ENCODE measurements around the gene CDCA5. TPM values are rescaled to one million over a fixed set of nuclear protein-coding genes. Genes with fewer than 3 reads are reported as not detected.

Gene CDCA5
- polyA plus RNA-seq, 3 donors, result 0.20 to 0.28 TPM; not detected in 1

- Histone ChIP-seq H3K36me3 (replicated peaks in 1 of 2; ENCODE audit: control insufficient read depth in 1 of 2, insufficient read depth in 2 of 2, low read length in 2 of 2) (no peaks in the 10 kb centered on the region), H3K9me3 (replicated peaks in 1 of 2; ENCODE audit: control insufficient read depth in 1 of 2, insufficient read depth in 1 of 2, low read length in 2 of 2) (no peaks in the 10 kb centered on the region), H3K27ac (ENCODE audit: low read depth in 1 of 2, low read length in 2 of 2) (no peak overlapping the region), H3K4me2 (replicated peaks; ENCODE audit: extremely low read depth, low read length, poor library complexity, severe bottlenecking) (no peak overlapping the region), H3K4me1 (ENCODE audit: control insufficient read depth in 1 of 2, insufficient read depth in 2 of 2, low read length in 2 of 2) (peaks cover 5 to 8% of the 10 kb centered on the region in 2 donors), H3K9ac (ENCODE audit: insufficient read depth, low read length, poor library complexity, severe bottlenecking) (no peak overlapping the region), H4K20me1 (ENCODE audit: insufficient read depth, low read length) (no peaks in the 10 kb centered on the region), H3K79me2 (ENCODE audit: insufficient read depth, low read length) (no peaks in the 10 kb centered on the region), H3K27me3 (ENCODE audit: control insufficient read depth in 2 of 2, insufficient read depth in 2 of 2, low read length in 2 of 2) (no peaks in the 10 kb centered on the region), H3K4me3 (replicated peaks in 1 of 3; ENCODE audit: low read depth in 2 of 3, low read length in 3 of 3) (no peak overlapping the region), H2AFZ (ENCODE audit: insufficient read depth, low read depth, low read length, poor library complexity, severe bottlenecking) (no peak overlapping the region)
- TF ChIP-seq, protein P1, sequence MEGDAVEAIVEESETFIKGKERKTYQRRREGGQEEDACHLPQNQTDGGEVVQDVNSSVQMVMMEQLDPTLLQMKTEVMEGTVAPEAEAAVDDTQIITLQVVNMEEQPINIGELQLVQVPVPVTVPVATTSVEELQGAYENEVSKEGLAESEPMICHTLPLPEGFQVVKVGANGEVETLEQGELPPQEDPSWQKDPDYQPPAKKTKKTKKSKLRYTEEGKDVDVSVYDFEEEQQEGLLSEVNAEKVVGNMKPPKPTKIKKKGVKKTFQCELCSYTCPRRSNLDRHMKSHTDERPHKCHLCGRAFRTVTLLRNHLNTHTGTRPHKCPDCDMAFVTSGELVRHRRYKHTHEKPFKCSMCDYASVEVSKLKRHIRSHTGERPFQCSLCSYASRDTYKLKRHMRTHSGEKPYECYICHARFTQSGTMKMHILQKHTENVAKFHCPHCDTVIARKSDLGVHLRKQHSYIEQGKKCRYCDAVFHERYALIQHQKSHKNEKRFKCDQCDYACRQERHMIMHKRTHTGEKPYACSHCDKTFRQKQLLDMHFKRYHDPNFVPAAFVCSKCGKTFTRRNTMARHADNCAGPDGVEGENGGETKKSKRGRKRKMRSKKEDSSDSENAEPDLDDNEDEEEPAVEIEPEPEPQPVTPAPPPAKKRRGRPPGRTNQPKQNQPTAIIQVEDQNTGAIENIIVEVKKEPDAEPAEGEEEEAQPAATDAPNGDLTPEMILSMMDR (IDR thresholded peaks at IDR 0.05), result no peak
- DNase-seq, result no peak
- peaks cover 36% of the 10 kb centered on the region for H3K4me1 Mint-ChIP-seq
- 52% methylated on average over 3 of the region's 3 CpGs for WGBS (ENCODE audit: insufficient coverage)
- H3K4me3 Mint-ChIP-seq, result peak overlapping the region in 1 of 2 donors; percentile 21
- H3K27me3 Mint-ChIP-seq (ENCODE audit: low read depth in 3 of 3), result peaks cover 5 to 17% (median 12%) of the 10 kb centered on the region in 3 donors
- no peak overlapping the region for H3K27ac Mint-ChIP-seq
- intact Hi-C loops (cut with micrococcal nuclease), result no loop called here
- peaks cover 0 to 4% (median 1%) of the 10 kb centered on the region in 7 donors for H3K9me3 Mint-ChIP-seq
- H3K36me3 Mint-ChIP-seq, result no peaks in the 10 kb centered on the region
Observed at GRCh38 chr11:65059523-65059922, 24.3 kb downstream of the CDCA5 start.

GRCh38 chr11:65058419-65059054, 25.3 kb downstream of the CDCA5 start, which contains the start of gene NAALADL1:
NAALADL1 (minus strand) TSS chr11:65058553; CDS start chr11:65058521, 32 bp downstream.
- Histone ChIP-seq H3K36me3 (replicated peaks in 1 of 2; ENCODE audit: control insufficient read depth in 1 of 2, insufficient read depth in 2 of 2, low read length in 2 of 2) (no peaks in the 10 kb centered on the region), H4K20me1 (ENCODE audit: insufficient read depth, low read length) (no peaks in the 10 kb centered on the region), H3K9ac (ENCODE audit: insufficient read depth, low read length, poor library complexity, severe bottlenecking) (no peak within 1 kb of the TSS), H3K27me3 (ENCODE audit: control insufficient read depth in 2 of 2, insufficient read depth in 2 of 2, low read length in 2 of 2) (no peaks in the 10 kb centered on the region), H3K4me1 (ENCODE audit: control insufficient read depth in 1 of 2, insufficient read depth in 2 of 2, low read length in 2 of 2) (peaks cover 9 to 14% of the 10 kb centered on the region in 2 donors), H3K79me2 (ENCODE audit: insufficient read depth, low read length) (no peaks in the 10 kb centered on the region), H2AFZ (ENCODE audit: insufficient read depth, low read depth, low read length, poor library complexity, severe bottlenecking) (no peak within 1 kb of the TSS), H3K9me3 (replicated peaks in 1 of 2; ENCODE audit: control insufficient read depth in 1 of 2, insufficient read depth in 1 of 2, low read length in 2 of 2) (no peaks in the 10 kb centered on the region), H3K4me3 (replicated peaks in 1 of 3; ENCODE audit: low read depth in 2 of 3, low read length in 3 of 3) (no peak within 1 kb of the TSS), H3K27ac (ENCODE audit: low read depth in 1 of 2, low read length in 2 of 2) (no peak within 1 kb of the TSS), H3K4me2 (replicated peaks; ENCODE audit: extremely low read depth, low read length, poor library complexity, severe bottlenecking) (no peak within 1 kb of the TSS)
- Mint-ChIP-seq H3K27me3 (ENCODE audit: low read depth in 3 of 3) (peaks cover 10 to 18% (median 12%) of the 10 kb centered on the region in 3 donors), H3K27ac (no peak within 1 kb of the TSS), H3K36me3 (no peaks in the 10 kb centered on the region), H3K4me1 (peaks cover 41% of the 10 kb centered on the region), H3K9me3 (peaks cover 0 to 5% (median 1%) of the 10 kb centered on the region in 7 donors), H3K4me3 (no peak within 1 kb of the TSS)
- intact Hi-C loops (cut with micrococcal nuclease), result no loop called here
- no peak for DNase-seq
- 92% methylated on average over 5 of the region's 8 CpGs for WGBS (ENCODE audit: insufficient coverage)
- TF ChIP-seq, protein P1 (IDR thresholded peaks at IDR 0.05), result no peak

Measured in CD14-positive monocyte (primary cell).